Measurements from ENCODE around the gene SRPK2.

- TF ChIP-seq, protein P1, sequence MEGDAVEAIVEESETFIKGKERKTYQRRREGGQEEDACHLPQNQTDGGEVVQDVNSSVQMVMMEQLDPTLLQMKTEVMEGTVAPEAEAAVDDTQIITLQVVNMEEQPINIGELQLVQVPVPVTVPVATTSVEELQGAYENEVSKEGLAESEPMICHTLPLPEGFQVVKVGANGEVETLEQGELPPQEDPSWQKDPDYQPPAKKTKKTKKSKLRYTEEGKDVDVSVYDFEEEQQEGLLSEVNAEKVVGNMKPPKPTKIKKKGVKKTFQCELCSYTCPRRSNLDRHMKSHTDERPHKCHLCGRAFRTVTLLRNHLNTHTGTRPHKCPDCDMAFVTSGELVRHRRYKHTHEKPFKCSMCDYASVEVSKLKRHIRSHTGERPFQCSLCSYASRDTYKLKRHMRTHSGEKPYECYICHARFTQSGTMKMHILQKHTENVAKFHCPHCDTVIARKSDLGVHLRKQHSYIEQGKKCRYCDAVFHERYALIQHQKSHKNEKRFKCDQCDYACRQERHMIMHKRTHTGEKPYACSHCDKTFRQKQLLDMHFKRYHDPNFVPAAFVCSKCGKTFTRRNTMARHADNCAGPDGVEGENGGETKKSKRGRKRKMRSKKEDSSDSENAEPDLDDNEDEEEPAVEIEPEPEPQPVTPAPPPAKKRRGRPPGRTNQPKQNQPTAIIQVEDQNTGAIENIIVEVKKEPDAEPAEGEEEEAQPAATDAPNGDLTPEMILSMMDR (IDR thresholded peaks at IDR 0.05): no peak
- peak in 1 of 2 donors; percentile 14 for TF ChIP-seq POLR2A (IDR thresholded peaks at IDR 0.05)
These were observed 120.0 kb downstream of the SRPK2 start for GRCh38 chr7:105268511-105269392.
